ENCODE measurements around the gene TP53I13. TPM values are rescaled to one million over a fixed set of nuclear protein-coding genes. Genes with fewer than 3 reads are reported as not detected.

The TP53I13 gene
- total and polyA plus RNA-seq, 2 donors (not counting 3 experiments of a cell fraction or from before 2014, with no cell fraction given) = 41.1 to 42.7 TPM

- Histone ChIP-seq H3K4me1 (ENCODE audit: control insufficient read depth, extremely low read depth, insufficient read depth, low read length) (no peaks in the 10 kb centered on the region), H3K9me3 (replicated peaks; ENCODE audit: control insufficient read depth, insufficient read depth, low read length) (no peaks in the 10 kb centered on the region), H3K79me2 (ENCODE audit: control insufficient read depth, insufficient read depth, low read length) (no peaks in the 10 kb centered on the region), H3K27ac (ENCODE audit: insufficient read depth, low read depth, low read length) (no peak overlapping the region), H4K20me1 (replicated peaks; ENCODE audit: control insufficient read depth, extremely low read depth, insufficient read depth, low read length) (peaks cover 2% of the 10 kb centered on the region), H2AFZ (ENCODE audit: low read depth, low read length) (no peak overlapping the region), H3K9ac (replicated peaks; ENCODE audit: extremely low read depth, insufficient read depth, low read length) (no peak overlapping the region), H3K36me3 (ENCODE audit: control insufficient read depth in 2 of 2, extremely low read depth in 1 of 2, insufficient read depth in 2 of 2, low read length in 2 of 2) (peaks cover 6 to 8% of the 10 kb centered on the region in 2 experiments), H3K4me3 (replicated peaks in 1 of 3; ENCODE audit: insufficient read depth in 1 of 3, low read depth in 1 of 3, low read length in 3 of 3) (no peak overlapping the region), H3K9me1 (replicated peaks; ENCODE audit: control insufficient read depth, extremely low read depth, insufficient read depth, low read length) (no peaks in the 10 kb centered on the region), H3K27me3 (ENCODE audit: control insufficient read depth in 2 of 2, insufficient read depth in 2 of 2, low read length in 2 of 2) (no peaks in the 10 kb centered on the region), H3K4me2 (ENCODE audit: insufficient read depth, low read length) (no peak overlapping the region)
- TF ChIP-seq MAX (IDR thresholded peaks at IDR 0.05; ENCODE audit: insufficient read depth, insufficient read length) (no peak), POLR2A (IDR thresholded peaks at IDR 0.05; ENCODE audit: low read depth, low read length) (no peak), FOS (IDR thresholded peaks at IDR 0.05; ENCODE audit: borderline replicate concordance, insufficient read depth, low read length) (no peak), JUN (IDR thresholded peaks at IDR 0.05; ENCODE audit: borderline replicate concordance, insufficient read depth, insufficient read length, low read depth) (no peak), EZH2 (IDR thresholded peaks at IDR 0.05; ENCODE audit: borderline replicate concordance, low read depth, low read length, severe bottlenecking) (no peak), GATA2 (IDR thresholded peaks at IDR 0.05; ENCODE audit: insufficient read depth, insufficient read length, low read depth, low read length) (no peak), MYC (IDR thresholded peaks at IDR 0.05; ENCODE audit: low read depth, low read length) (no peak), POLR2AphosphoS5 (IDR thresholded peaks at IDR 0.05; ENCODE audit: insufficient read depth, low read depth, low read length) (no peak)
- TF ChIP-seq, protein P1, sequence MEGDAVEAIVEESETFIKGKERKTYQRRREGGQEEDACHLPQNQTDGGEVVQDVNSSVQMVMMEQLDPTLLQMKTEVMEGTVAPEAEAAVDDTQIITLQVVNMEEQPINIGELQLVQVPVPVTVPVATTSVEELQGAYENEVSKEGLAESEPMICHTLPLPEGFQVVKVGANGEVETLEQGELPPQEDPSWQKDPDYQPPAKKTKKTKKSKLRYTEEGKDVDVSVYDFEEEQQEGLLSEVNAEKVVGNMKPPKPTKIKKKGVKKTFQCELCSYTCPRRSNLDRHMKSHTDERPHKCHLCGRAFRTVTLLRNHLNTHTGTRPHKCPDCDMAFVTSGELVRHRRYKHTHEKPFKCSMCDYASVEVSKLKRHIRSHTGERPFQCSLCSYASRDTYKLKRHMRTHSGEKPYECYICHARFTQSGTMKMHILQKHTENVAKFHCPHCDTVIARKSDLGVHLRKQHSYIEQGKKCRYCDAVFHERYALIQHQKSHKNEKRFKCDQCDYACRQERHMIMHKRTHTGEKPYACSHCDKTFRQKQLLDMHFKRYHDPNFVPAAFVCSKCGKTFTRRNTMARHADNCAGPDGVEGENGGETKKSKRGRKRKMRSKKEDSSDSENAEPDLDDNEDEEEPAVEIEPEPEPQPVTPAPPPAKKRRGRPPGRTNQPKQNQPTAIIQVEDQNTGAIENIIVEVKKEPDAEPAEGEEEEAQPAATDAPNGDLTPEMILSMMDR (IDR thresholded peaks at IDR 0.05; ENCODE audit: extremely low read depth in 1 of 2, insufficient read depth in 1 of 2, low read depth in 1 of 2, low read length in 2 of 2) = no peak
- intact Hi-C loops (cut with micrococcal nuclease) (no loop called here), dilution Hi-C loops (cut with MboI; ENCODE audit: extremely low pct_ligation_motif_present, low sequenced_read_pairs) (no loop called here)
- CTCF ChIA-PET = interaction anchor here (2.2 to 2.4 kb wide), 2 partner anchors 10 to 177 kb away, joined by 9 to 12 read pairs; no protein-coding TSS in a partner anchor
- FAIRE-seq (no peak), DNase-seq (ENCODE audit: low read depth, low spot score) (no peak)
- no TSS peak for BruUV-seq (replicated peaks)
- POLR2A ChIA-PET = no interaction called here
These were observed 21.7 kb upstream of the TP53I13 start for GRCh38 chr17:29546830-29547229.
